GDM1 (cell line): ENCODE data around the gene CYP17A1.
"Not testable (repeated sequence)": the region's sequence is repeated elsewhere in the genome, so short reads cannot be mapped to it uniquely, and the experiment has no call there.

Source experiments
- DNase-seq: peaks from one replicate; lab custom pipeline; 2025; lab: John Stamatoyannopoulos, UW

Gene CYP17A1

GRCh38 chr10:102835007-102835482, 2.2 kb downstream of the CYP17A1 start:
- peak; percentile 64 for DNase-seq

GRCh38 chr10:102834143-102834542, 3.1 kb downstream of the CYP17A1 start:
- DNase-seq = no peak

DNA sequence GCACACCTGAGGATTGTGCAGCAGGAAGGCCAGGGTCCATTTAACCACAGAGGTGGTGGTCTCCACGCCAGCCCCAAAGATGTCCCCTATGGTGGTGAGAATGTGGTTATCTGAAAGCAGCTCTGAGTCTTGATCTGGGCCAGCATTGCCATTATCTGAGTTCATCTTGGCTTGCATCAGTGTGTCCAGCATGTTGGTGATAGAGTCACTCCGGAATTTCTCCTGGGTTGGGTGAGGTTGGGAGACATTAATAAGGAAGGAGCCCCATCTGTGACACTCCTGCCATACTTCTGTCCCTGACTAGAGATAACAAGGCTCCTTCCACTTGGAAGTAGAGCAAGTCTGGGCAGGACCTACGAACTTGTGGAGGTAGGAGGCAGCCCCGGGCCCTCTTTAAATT, 4.2 kb downstream of the CYP17A1 start:
- no peak for DNase-seq

- DNase-seq = no peak
Measured at GRCh38 chr10:102832248-102832647, 5.0 kb downstream of the CYP17A1 start.

- no peak for DNase-seq
Measured at GRCh38 chr10:102831322-102832071, 5.7 kb downstream of the CYP17A1 start.

- no peak for DNase-seq
Measured at GRCh38 chr10:102827597-102827975, 9.6 kb downstream of the CYP17A1 start.

- no peak for DNase-seq
Measured at GRCh38 chr10:102826148-102826796, 10.9 kb downstream of the CYP17A1 start.

DNA sequence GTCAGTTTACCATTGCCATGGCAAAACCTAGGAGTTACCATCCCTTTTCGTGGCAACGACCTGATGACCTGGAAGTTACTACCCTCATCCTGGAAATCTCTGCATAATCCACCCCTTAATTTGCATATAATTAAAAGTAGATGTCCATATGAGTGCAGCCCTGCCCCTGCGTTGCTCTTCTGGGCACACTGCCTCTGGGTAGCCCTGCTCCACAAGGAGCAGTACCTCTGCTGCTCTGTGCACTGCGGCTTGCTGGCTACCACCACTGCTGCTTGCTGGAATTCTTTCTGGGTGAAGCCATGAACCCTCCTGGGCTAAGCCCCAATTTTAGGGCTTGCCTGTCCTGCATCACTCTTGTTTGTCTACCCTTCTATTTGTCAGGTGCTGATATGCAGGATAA, 12.5 kb downstream of the CYP17A1 start:
- DNase-seq = no peak

DNA sequence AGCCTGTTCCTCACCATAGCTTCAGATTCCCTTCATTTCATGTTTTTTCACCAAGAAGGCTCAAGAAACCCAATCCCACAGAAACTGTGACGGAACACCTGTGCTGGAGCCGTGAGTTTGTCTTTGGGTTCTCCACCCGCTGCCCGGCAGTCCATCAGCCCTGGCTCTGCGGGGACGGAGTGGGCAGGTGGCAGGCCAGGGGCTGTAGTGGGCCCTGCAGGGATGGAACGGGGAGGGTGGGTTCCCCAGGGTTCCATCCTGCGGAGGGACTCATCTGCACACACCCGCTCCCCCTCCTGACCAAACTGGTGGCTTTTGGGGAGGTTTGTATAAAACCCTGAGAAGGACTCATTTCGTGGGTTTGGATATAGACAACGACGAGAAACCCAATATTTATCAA, 15.0 kb downstream of the CYP17A1 start:
- DNase-seq = no peak

GRCh38 chr10:102820008-102820407, 17.2 kb downstream of the CYP17A1 start:
- not testable (repeated sequence) for DNase-seq

DNA sequence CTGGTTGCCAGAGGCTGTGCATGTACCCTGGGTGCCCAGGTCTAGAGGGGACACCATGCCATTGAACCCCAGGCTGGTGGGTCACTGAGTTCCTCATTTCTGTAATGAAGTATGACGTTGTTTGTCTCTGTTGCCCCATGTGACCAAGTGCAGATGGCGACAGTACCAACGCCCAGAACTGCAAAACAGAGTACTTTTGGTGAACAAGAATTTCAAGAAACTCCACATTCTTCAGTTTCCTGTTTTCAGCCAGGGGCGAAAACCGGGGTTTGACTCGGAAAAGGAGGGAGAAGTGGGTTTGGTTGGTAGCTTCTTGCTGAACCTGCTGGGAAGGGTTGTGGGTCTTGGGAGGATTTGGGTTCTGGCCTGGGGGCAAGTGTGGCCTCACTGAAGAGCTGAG, 18.2 kb downstream of the CYP17A1 start:
- DNase-seq = no peak

DNA sequence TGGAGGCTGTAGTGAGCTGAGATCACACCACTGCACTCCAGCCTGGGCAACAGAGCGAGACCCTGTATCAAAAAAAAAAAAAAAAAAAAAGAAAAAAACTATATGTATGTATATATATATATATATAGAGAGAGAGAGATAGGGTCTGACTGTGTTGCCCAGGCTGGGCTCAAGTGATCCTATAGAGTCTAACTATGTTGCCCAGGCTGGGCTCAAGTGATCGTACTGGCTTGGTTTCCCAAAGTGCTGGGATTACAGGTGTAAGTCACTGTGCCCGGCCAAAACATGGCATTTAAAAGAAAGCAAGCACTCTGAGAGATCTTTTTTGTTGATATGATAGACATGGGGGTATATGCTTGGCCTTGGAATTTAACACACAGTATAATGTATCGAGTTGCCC, 20.0 kb downstream of the CYP17A1 start:
- no peak for DNase-seq

- DNase-seq = no peak
Measured at GRCh38 chr10:102815790-102816549, 21.2 kb downstream of the CYP17A1 start.

GRCh38 chr10:102814873-102815661, 22.1 kb downstream of the CYP17A1 start:
- no peak for DNase-seq

- DNase-seq = no peak
Measured at GRCh38 chr10:102814453-102814871, 22.8 kb downstream of the CYP17A1 start.

- DNase-seq = no peak
Measured at GRCh38 chr10:102813734-102814452, 23.3 kb downstream of the CYP17A1 start.

GRCh38 chr10:102813017-102813541, 24.1 kb downstream of the CYP17A1 start:
- no peak for DNase-seq

DNA sequence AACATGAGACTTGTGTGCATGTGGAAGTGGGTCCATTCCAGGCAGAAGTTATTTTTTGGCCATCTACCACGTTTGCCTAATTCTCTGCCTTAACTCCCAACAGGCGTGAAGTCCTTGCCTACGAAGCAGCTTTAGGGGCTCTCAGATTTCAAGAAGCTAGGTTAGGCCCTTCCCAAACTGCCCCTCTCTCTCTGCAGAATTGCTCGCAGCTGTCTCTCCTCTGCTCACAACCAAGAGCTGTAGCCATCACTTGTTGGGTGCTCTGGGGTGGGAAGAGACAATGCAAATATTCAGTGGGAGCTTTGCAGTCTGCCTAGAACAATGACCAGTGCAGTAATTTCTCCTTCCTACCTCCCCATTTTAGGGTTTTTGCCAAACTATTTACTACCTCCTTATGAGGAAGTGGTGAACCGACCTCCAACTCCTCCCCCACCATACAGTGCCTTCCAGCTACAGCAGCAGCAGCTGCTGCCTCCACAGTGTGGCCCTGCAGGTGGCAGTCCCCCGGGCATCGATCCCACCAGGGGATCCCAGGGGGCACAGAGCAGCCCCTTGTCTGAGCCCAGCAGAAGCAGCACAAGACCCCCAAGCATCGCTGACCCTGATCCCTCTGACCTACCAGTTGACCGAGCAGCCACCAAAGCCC, 24.9 kb downstream of the CYP17A1 start:
- DNase-seq = peak; percentile 71

DNA sequence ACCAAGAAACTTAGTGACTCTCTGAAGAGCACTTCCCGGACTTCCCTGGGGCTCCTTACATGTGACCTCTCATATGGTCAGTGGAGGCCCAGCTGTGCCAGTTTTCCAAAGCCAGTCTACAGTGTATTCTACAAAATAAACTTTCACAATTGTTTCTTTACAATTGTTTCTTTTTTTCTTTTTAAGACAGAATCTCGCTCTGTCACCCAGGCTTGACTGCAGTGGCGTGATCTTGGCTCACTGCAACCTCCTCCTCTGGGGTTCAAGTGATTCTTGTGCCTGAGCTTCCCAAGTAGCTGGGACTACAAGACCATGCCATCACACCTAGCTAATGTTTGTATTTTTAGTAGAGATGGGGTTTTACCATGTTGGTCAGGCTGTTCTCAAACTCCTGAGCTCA, 25.9 kb downstream of the CYP17A1 start:
- DNase-seq = no peak

GRCh38 chr10:102808380-102808779, 28.8 kb downstream of the CYP17A1 start:
- no peak for DNase-seq
